Measurements from ENCODE around the gene MXD3.
A peak's percentile ranks its signal among the peaks of the same experiment; 100 is the strongest.

The MXD3 gene

DNA sequence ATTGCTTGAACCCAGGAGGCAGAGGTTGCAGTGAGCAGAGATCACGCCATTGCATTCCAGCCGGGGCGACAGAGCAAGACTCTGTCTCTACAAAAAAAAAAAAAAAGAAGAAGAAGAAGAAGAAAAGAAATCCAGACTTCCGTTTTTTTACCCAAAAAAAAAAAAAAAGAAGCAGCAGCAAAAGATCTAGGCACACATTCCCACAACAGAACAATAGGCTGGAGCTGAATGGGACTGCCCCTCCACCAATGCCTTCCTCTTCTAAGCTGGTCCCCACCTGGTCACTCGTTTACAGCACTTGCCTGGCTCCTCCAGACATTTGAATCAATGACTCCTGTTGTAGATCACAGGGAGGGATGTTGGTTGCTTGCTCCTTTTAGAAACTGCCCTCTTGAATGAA lies 41.4 kb upstream of the MXD3 start:
- H3K4me1 ChIP-seq, result peaks cover 2% of the 10 kb centered on the region; the same call in 1 of the 2 replicates
- no peak overlapping the region for H3K4me3 ChIP-seq (ENCODE audit: low read depth, low read length)
- TF ChIP-seq, protein P1, sequence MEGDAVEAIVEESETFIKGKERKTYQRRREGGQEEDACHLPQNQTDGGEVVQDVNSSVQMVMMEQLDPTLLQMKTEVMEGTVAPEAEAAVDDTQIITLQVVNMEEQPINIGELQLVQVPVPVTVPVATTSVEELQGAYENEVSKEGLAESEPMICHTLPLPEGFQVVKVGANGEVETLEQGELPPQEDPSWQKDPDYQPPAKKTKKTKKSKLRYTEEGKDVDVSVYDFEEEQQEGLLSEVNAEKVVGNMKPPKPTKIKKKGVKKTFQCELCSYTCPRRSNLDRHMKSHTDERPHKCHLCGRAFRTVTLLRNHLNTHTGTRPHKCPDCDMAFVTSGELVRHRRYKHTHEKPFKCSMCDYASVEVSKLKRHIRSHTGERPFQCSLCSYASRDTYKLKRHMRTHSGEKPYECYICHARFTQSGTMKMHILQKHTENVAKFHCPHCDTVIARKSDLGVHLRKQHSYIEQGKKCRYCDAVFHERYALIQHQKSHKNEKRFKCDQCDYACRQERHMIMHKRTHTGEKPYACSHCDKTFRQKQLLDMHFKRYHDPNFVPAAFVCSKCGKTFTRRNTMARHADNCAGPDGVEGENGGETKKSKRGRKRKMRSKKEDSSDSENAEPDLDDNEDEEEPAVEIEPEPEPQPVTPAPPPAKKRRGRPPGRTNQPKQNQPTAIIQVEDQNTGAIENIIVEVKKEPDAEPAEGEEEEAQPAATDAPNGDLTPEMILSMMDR (IDR thresholded peaks at IDR 0.05; ENCODE audit: low read depth, low read length), result no peak
- DNase-seq, result no peak
- H3K9me3 ChIP-seq, result no peaks in the 10 kb centered on the region; the same call in 1 of the 2 replicates
- H3K36me3 ChIP-seq, result peaks cover 6% of the 10 kb centered on the region; the same call in 1 of the 2 replicates
- H3K27me3 ChIP-seq, result no peaks in the 10 kb centered on the region

GRCh38 chr5:177351392-177352329 lies 40.0 kb upstream of the MXD3 start, which contains the start of gene LMAN2:
Gene LMAN2, minus strand, starts transcription at chr5:177351668. Its CDS starts 21 bp downstream, at chr5:177351647.
- peaks cover 2% of the 10 kb centered on the region for H3K4me1 ChIP-seq
- H3K27me3 ChIP-seq, result no peaks in the 10 kb centered on the region
- no peaks in the 10 kb centered on the region; the same call in 1 of the 2 replicates for H3K9me3 ChIP-seq
- H3K36me3 ChIP-seq, result peaks cover 16% of the 10 kb centered on the region; the same call in 1 of the 2 replicates
- H3K4me3 ChIP-seq (ENCODE audit: low read depth, low read length), result peak within 1 kb of the TSS; percentile 97
- TF ChIP-seq, protein P1 (IDR thresholded peaks at IDR 0.05; ENCODE audit: low read depth, low read length), result no peak
- DNase-seq, result peak; percentile 93

GRCh38 chr5:177350776-177351391 lies 39.2 kb upstream of the MXD3 start:
- no peak for DNase-seq
- Histone ChIP-seq H3K4me1 (peaks cover 2% of the 10 kb centered on the region), H3K36me3 (peaks cover 18% of the 10 kb centered on the region; the same call in 1 of the 2 replicates), H3K9me3 (no peaks in the 10 kb centered on the region; the same call in 1 of the 2 replicates), H3K4me3 (ENCODE audit: low read depth, low read length) (peak overlapping the region; percentile 97), H3K27me3 (no peaks in the 10 kb centered on the region)
- TF ChIP-seq, protein P1 (IDR thresholded peaks at IDR 0.05; ENCODE audit: low read depth, low read length), result no peak

DNA sequence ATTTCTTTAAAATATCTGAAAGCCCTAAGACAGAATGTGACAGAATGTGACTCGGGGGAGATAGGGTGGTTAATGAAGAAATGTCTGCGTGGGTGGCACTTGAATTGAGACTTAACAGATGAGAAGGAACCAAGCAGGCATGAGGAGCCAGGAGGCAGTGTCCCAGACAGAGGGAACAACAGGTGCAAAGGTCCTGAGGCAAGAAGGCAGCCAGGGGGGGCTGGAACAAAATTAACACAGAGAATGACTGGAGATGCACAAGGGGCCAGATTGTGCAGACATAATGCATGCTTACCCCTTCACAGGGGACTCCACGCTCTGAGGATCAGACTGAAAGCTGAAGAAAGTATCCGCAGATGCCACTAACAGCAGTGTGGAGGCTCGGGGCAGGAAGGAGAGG lies 38.1 kb upstream of the MXD3 start:
- H3K4me1 ChIP-seq, result peaks cover 2% of the 10 kb centered on the region
- H3K27me3 ChIP-seq, result no peaks in the 10 kb centered on the region
- DNase-seq, result no peak
- TF ChIP-seq, protein P1 (IDR thresholded peaks at IDR 0.05; ENCODE audit: low read depth, low read length), result no peak
- no peak overlapping the region for H3K4me3 ChIP-seq (ENCODE audit: low read depth, low read length)
- H3K9me3 ChIP-seq, result no peaks in the 10 kb centered on the region
- H3K36me3 ChIP-seq, result peaks cover 21% of the 10 kb centered on the region; the same call in 1 of the 2 replicates

- peaks cover 2% of the 10 kb centered on the region for H3K4me1 ChIP-seq
- no peak overlapping the region for H3K4me3 ChIP-seq (ENCODE audit: low read depth, low read length)
- H3K9me3 ChIP-seq, result no peaks in the 10 kb centered on the region
- TF ChIP-seq, protein P1 (IDR thresholded peaks at IDR 0.05; ENCODE audit: low read depth, low read length), result no peak
- DNase-seq, result no peak
- peaks cover 25% of the 10 kb centered on the region; the same call in 1 of the 2 replicates for H3K36me3 ChIP-seq
- no peaks in the 10 kb centered on the region for H3K27me3 ChIP-seq
These were observed 37.6 kb upstream of the MXD3 start for GRCh38 chr5:177349362-177349647.

All from BE2C (cell line).